Activated CD8-positive, alpha-beta memory T cell treated with anti-CD3 and anti-CD28 coated beads for 48 hours (primary cell): ENCODE results near the gene TMEM86A.

ENCODE experiments used
- DNase-seq, 3 experiments: peaks; one replicate each; pipeline ENCODE4 v3.0.0-alpha.2; 2020; ENCODE audit warnings: low read depth in 2 of 3, low spot score in 2 of 3

TMEM86A gene

GRCh38 chr11:18722293-18722637, 23.7 kb downstream of the TMEM86A start:
- no peak for DNase-seq

- DNase-seq = no peak
Observed at GRCh38 chr11:18723991-18724390, 25.4 kb downstream of the TMEM86A start.

GRCh38 chr11:18726040-18726439, 27.5 kb downstream of the TMEM86A start, which contains the start of gene IGSF22:
IGSF22 (minus strand) TSS chr11:18726188; CDS start chr11:18724236, 1,952 bp downstream.
- DNase-seq = no peak

DNA sequence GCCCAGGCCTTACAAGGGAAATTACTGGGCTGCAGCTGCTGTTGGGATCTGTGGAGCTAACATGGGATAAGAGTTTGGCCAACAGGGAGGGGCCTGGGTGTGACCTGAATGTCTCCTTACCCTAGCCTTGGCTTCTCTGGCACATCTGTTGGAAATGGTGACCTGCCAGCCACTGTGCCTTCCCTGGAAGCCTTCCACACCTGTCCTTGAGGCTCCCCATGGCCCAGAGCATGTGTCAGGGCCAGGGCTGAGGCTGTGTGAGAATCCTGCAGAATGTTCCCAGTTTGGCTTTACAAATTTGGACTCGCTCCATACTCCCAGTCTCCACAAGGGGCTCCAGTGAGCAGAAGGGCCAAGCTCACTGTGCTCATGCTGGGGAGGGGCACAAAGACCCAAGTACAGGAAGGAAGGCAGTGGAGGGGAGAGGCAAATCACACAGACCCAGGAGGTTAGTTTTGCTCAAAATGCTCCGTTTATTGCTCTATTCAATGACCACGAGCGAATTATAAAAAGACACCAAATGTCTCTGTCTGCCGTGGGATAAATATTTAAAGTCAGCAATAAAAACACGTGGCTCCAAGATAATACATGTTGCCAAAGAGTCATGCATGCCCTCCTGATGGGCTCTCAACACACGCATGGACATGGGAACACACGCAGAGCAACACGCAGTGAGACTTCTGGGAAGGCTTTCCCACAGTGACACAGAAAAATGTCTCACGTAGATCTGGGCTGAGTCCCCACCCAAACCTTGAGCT, 29.1 kb downstream of the TMEM86A start:
- peak in 1 of 3 experiments; percentile 17 for DNase-seq

GRCh38 chr11:18728658-18729057, 30.1 kb downstream of the TMEM86A start:
- no peak for DNase-seq

- DNase-seq = no peak
Observed at GRCh38 chr11:18729426-18729825, 30.8 kb downstream of the TMEM86A start.

- DNase-seq = no peak
Observed at GRCh38 chr11:18730020-18730419, 31.4 kb downstream of the TMEM86A start.

- no peak for DNase-seq
Observed at GRCh38 chr11:18731441-18731840, 32.9 kb downstream of the TMEM86A start.

GRCh38 chr11:18731949-18732821, 33.6 kb downstream of the TMEM86A start:
- peak; percentile 31 to 58 (median 51) for DNase-seq

GRCh38 chr11:18733202-18733601, 34.6 kb downstream of the TMEM86A start:
- no peak for DNase-seq

DNA sequence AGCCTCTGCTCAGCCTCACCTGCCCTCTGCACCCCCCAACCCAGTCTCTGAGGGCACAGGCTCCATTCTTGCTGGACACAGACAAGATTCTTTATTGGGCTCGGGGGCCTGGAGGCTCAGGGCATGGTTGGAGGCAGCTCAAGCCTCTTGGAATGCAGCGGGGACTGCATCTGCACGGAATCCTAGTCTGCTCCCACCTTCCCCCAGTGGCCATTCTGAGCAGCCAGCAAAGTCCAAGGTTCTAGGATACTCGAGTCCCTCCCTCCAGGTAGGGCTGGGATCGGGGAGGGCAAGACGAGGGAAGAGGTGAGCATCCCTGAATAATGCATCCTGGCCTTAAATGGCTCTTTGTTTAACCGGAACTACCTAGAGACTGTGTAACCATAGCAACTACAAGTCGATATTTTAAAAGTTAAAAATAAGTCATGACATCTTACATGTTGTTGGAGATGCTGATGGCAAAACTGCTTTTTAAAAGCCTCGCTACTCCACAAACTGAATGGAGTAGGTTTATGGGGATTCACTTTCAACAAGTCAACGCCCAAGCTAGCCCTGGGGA, 38.1 kb downstream of the TMEM86A start:
- no peak for DNase-seq

- no peak for DNase-seq
Observed at GRCh38 chr11:18737642-18738041, 39.1 kb downstream of the TMEM86A start.

DNA sequence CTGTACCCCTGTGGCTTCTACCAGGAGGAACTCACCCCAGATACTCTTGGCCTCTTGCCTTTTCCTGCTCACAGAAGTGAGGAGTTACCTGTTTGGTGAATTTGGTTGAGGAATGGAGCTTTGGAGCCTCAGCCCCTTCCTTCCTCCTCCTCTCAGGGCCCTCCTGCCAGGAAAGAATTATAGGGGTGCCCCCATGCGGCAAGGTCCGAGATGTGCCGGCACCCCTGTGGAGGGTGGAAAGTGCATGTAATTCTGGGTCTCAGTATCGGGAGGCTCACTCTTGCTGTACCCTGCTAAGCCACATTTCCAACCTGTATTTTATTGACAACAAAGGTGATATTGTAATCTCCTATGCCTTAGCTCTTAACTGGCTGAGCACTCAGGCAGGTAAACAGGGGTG, 41.1 kb downstream of the TMEM86A start:
- DNase-seq = no peak

- no peak for DNase-seq
Observed at GRCh38 chr11:18741783-18742182, 43.2 kb downstream of the TMEM86A start.

- DNase-seq = no peak
Observed at GRCh38 chr11:18743365-18743764, 44.8 kb downstream of the TMEM86A start.

- no peak for DNase-seq
Observed at GRCh38 chr11:18743900-18744514, 45.4 kb downstream of the TMEM86A start.

- DNase-seq = no peak
Observed at GRCh38 chr11:18745251-18745650, 46.7 kb downstream of the TMEM86A start.

- no peak for DNase-seq
Observed at GRCh38 chr11:18748766-18749365, 50.3 kb downstream of the TMEM86A start.

DNA sequence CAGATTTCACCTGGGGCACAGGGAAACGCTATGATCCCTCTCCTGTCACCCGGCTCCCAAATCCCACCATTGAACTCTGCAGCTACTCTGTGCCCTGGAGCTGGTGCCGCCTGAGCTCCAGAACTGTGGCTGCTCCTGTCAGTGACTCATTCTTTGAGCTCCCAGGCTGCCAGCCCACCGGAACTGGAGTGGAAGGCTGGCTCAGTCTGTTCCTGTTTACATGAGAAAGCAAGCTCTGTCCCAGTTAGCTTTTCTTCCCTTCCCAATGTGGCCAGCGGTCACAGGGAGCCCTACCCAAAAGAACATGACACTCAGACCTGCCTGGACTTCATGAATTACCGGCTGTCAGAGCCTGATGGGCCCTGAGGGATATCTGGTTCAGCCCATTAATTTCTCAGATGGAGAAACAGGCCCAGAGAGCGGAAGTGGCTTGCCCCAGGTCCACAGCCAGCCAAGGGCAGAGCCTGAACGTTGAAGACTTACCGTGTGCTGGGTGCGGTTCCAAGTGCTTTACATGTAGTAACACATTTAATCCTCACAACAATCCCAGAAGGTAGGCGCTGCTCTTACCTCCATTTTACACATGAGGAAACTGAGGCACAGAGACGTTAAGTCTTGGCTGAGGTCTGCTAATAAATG, 51.2 kb downstream of the TMEM86A start:
- no peak for DNase-seq

- DNase-seq = no peak
Observed at GRCh38 chr11:18750944-18751343, 52.4 kb downstream of the TMEM86A start.

DNA sequence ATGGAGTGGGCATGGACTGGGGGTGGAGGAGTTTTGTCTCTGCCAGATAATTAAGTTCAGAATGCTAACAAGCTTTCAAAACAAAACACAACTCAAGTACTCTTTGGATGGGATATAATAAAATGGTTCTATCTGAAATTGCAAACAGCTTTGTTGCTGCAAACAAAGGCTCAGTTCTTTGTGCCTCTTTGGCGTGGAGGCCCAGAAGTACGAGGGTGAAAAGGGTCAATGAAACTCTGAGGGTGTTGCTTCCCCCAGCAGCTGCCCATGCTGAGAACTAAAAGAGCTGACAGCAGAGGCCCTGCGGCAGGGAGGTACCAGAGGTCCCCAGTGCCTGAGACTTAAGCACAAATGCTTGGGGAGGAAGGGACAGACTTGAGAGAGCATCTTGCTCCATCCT, 53.9 kb downstream of the TMEM86A start:
- DNase-seq = no peak
